ENCODE data around the gene RAB40C. TPM values are rescaled to one million over a fixed set of nuclear protein-coding genes. Genes with fewer than 3 reads are reported as not detected.

The RAB40C gene
- total and polyA plus RNA-seq, 2 experiments from 2014 or later = 30.2 to 32.7 TPM

DNA sequence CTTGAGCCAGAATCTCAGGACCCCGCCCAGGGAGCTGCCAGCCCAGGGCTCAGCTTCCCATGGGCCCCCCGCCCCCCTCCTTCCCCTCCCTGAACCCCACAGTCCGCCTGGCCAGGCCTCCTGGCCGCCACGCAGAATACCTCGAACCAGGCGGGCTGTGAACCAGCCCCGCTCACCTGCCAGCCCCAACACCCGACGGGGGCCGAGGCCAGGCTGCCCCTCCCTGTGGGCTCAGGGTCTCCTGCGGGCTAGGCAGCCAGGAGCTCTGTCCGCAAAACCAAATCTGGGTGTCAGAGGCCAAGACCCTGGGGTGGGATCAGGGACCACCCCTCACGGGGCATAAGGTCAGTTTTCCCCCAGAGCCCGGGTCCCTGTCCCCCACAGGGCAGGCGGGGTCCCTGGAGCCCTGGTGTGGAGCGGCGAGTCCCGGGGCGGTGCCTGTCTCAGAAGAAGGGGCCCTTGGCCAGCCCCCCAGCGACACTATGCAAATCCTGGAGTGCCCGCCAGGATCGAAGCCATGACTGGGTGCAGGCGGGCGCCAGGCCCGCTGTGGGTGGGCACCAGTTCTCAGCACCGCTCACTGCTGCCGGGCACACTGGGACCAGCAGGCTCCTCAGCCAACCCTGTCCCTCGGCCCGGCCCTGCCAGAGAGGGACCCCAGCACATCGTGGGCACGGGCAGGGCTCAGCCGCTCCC lies 36.1 kb upstream of the RAB40C start:
- WGBS (ENCODE audit: low lambda C conversion rate, missing lambda C conversion rate) = 97% methylated on average over 31 of the region's 33 CpGs
- no peak overlapping the region for H2AFZ ChIP-seq
- H3K4me2 ChIP-seq = no peak overlapping the region
- H3K4me3 ChIP-seq = no peak overlapping the region
- no peaks in the 10 kb centered on the region for H3K79me2 ChIP-seq
- H3K9me2 ChIP-seq (replicated peaks; ENCODE audit: insufficient read depth) = no peaks in the 10 kb centered on the region
- H3K27me3 ChIP-seq = peaks cover 6% of the 10 kb centered on the region
- no peaks in the 10 kb centered on the region for H3K4me1 ChIP-seq (ENCODE audit: insufficient read depth)
- no peak overlapping the region for H3K27ac ChIP-seq
- H3K9me3 ChIP-seq (ENCODE audit: low read depth) = no peaks in the 10 kb centered on the region
- no peaks in the 10 kb centered on the region for H4K20me1 ChIP-seq (ENCODE audit: insufficient read depth, poor library complexity, severe bottlenecking)
- no peaks in the 10 kb centered on the region for H3K36me3 ChIP-seq (replicated peaks; ENCODE audit: insufficient read depth, low read depth)
- DNase-seq (ENCODE audit: low spot score) = no peak
- TF ChIP-seq, protein P1, sequence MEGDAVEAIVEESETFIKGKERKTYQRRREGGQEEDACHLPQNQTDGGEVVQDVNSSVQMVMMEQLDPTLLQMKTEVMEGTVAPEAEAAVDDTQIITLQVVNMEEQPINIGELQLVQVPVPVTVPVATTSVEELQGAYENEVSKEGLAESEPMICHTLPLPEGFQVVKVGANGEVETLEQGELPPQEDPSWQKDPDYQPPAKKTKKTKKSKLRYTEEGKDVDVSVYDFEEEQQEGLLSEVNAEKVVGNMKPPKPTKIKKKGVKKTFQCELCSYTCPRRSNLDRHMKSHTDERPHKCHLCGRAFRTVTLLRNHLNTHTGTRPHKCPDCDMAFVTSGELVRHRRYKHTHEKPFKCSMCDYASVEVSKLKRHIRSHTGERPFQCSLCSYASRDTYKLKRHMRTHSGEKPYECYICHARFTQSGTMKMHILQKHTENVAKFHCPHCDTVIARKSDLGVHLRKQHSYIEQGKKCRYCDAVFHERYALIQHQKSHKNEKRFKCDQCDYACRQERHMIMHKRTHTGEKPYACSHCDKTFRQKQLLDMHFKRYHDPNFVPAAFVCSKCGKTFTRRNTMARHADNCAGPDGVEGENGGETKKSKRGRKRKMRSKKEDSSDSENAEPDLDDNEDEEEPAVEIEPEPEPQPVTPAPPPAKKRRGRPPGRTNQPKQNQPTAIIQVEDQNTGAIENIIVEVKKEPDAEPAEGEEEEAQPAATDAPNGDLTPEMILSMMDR (IDR thresholded peaks at IDR 0.05; ENCODE audit: poor library complexity) = no peak
- no peak for TF ChIP-seq EZH2 (IDR thresholded peaks at IDR 0.05; ENCODE audit: borderline replicate concordance)
- TF ChIP-seq EZH2phosphoT487 (IDR thresholded peaks at IDR 0.05; ENCODE audit: low read depth, severe bottlenecking, unreplicated experiment) = no peak

- TF ChIP-seq EZH2 (IDR thresholded peaks at IDR 0.05; ENCODE audit: borderline replicate concordance) (no peak), EZH2phosphoT487 (IDR thresholded peaks at IDR 0.05; ENCODE audit: low read depth, severe bottlenecking, unreplicated experiment) (no peak)
- TF ChIP-seq, protein P1 (IDR thresholded peaks at IDR 0.05; ENCODE audit: poor library complexity) = no peak
- Histone ChIP-seq H3K27me3 (peaks cover 11% of the 10 kb centered on the region), H3K9me2 (replicated peaks; ENCODE audit: insufficient read depth) (no peaks in the 10 kb centered on the region), H2AFZ (no peak overlapping the region), H3K9me3 (ENCODE audit: low read depth) (no peaks in the 10 kb centered on the region), H3K79me2 (no peaks in the 10 kb centered on the region), H3K36me3 (replicated peaks; ENCODE audit: insufficient read depth, low read depth) (no peaks in the 10 kb centered on the region), H3K27ac (no peak overlapping the region), H3K4me3 (no peak overlapping the region), H3K4me1 (ENCODE audit: insufficient read depth) (no peaks in the 10 kb centered on the region), H4K20me1 (ENCODE audit: insufficient read depth, poor library complexity, severe bottlenecking) (no peaks in the 10 kb centered on the region), H3K4me2 (no peak overlapping the region)
- DNase-seq (ENCODE audit: low spot score) = no peak
- 88% methylated on average over 11 of the region's 11 CpGs for WGBS (ENCODE audit: low lambda C conversion rate, missing lambda C conversion rate)
These were observed 35.6 kb upstream of the RAB40C start for GRCh38 chr16:554297-554621.

DNA sequence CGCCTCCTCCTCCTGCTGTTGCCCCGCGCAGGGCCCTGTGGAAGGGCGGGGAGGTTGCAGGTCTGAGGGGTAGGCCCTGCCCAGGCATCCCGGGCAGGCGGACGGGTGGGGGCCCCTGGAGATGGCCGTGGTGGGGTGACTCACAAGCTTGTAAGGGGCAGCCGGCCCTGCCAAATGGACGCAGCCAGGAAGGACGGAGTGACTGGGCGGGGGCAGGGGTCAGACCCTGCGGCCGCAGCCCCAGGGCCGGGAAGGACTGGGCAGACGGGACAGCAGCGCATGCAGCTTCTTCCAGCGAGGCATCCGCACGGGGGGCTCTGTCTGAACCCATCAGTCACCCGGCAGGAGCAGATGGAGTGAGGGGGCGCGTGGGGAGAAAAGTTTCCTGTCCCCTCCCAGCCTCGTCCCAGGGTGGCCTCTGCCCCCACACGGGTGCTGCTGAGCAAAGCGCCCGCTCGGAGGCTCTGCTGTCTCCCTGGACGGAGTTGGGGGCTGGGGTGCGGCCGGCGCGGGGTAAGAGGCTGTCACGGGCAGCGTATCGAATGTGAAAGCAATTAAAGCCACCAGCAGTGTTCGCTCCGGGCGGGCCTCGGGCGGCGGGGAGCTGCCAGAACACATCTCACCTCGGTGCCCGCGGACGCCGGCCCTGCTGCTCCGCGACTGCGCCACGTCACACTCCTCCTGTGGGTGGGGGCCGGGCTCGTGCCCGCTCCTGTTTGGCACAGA lies 35.1 kb upstream of the RAB40C start:
- Histone ChIP-seq H3K27ac (no peak overlapping the region), H3K4me2 (no peak overlapping the region), H3K27me3 (peaks cover 17% of the 10 kb centered on the region), H3K36me3 (replicated peaks; ENCODE audit: insufficient read depth, low read depth) (no peaks in the 10 kb centered on the region), H2AFZ (no peak overlapping the region), H3K4me1 (ENCODE audit: insufficient read depth) (no peaks in the 10 kb centered on the region), H3K9me2 (replicated peaks; ENCODE audit: insufficient read depth) (no peaks in the 10 kb centered on the region), H3K9me3 (ENCODE audit: low read depth) (no peaks in the 10 kb centered on the region), H4K20me1 (ENCODE audit: insufficient read depth, poor library complexity, severe bottlenecking) (no peaks in the 10 kb centered on the region), H3K4me3 (no peak overlapping the region), H3K79me2 (no peaks in the 10 kb centered on the region)
- TF ChIP-seq EZH2phosphoT487 (IDR thresholded peaks at IDR 0.05; ENCODE audit: low read depth, severe bottlenecking, unreplicated experiment) (no peak), EZH2 (IDR thresholded peaks at IDR 0.05; ENCODE audit: borderline replicate concordance) (no peak)
- TF ChIP-seq, protein P1 (IDR thresholded peaks at IDR 0.05; ENCODE audit: poor library complexity) = no peak
- 88% methylated on average over 26 of the region's 54 CpGs for WGBS (ENCODE audit: low lambda C conversion rate, missing lambda C conversion rate)
- DNase-seq (ENCODE audit: low spot score) = no peak

Data from hepatocyte (in vitro differentiated cells).